HepG2 (cell line): ENCODE results near the gene GRK6. TPM values are rescaled to one million over a fixed set of nuclear protein-coding genes. Genes with fewer than 3 reads are reported as not detected.

Source experiments
- ARNT2 ChIP-seq: sonication (generic); formaldehyde crosslinking; IDR thresholded peaks from 2 replicates; pipeline ENCODE4 v1.8.0; 2022; ENCODE audit warnings: mild to moderate bottlenecking, low read depth, missing genetic modification reagents, moderate library complexity
- CAMTA2 ChIP-seq: sonication (generic); formaldehyde crosslinking; IDR thresholded peaks from 2 replicates; pipeline ENCODE4 v1.4.0; 2020; ENCODE audit warnings: mild to moderate bottlenecking, missing genetic modification reagents, borderline replicate concordance
- CENPX ChIP-seq: sonication (generic); formaldehyde crosslinking; IDR thresholded peaks from 2 replicates; pipeline ENCODE4 v1.9.0; 2021; ENCODE audit warnings: mild to moderate bottlenecking, missing genetic modification reagents, moderate library complexity
- CREB1 ChIP-seq, 2 experiments: fragments of 450-650 bp in 1 of 2; IDR thresholded peaks; 2 replicates each; pipeline ENCODE4 v1.6.1; 2016 to 2017; ENCODE audit warnings: control low read depth in 1 of 2, mild to moderate bottlenecking in 1 of 2, missing compliant biosample characterization in 1 of 2, missing genetic modification characterization in 1 of 2
- CTCF ChIP-seq: sonication (generic); formaldehyde crosslinking; IDR thresholded peaks from 2 replicates; pipeline ENCODE4 v1.5.0; 2020; ENCODE audit warnings: mild to moderate bottlenecking, missing genetic modification reagents, moderate library complexity
- FIP1L1 ChIP-seq: fragments of 200-400 bp; formaldehyde crosslinking; IDR thresholded peaks from 2 replicates; pipeline ENCODE4 v1.6.1; 2018; ENCODE audit warnings: low read depth, mild to moderate bottlenecking, low read length, moderate library complexity, borderline replicate concordance; ENCODE audit not compliant: insufficient read depth
- HOXA3 ChIP-seq: sonication (generic); formaldehyde crosslinking; IDR thresholded peaks from 2 replicates; pipeline ENCODE4 v1.5.0; 2020; ENCODE audit warnings: missing genetic modification reagents
- KDM3A ChIP-seq: IDR thresholded peaks from 2 replicates; pipeline ENCODE4 v1.6.1; 2018; ENCODE audit warnings: low read depth, missing compliant biosample characterization
- MAFF ChIP-seq: IDR thresholded peaks from 2 replicates; pipeline ENCODE4 v1.6.1; 2011; ENCODE audit warnings: low read depth, low read length, improper control_type of control experiment
- MED1 ChIP-seq: sonication (generic); formaldehyde crosslinking; IDR thresholded peaks from 2 replicates; pipeline ENCODE4 v1.4.0; 2020; ENCODE audit warnings: missing genetic modification reagents
- MTA3 ChIP-seq: sonication (generic); formaldehyde crosslinking; IDR thresholded peaks from 2 replicates; pipeline ENCODE4 v1.4.0; 2020; ENCODE audit warnings: missing genetic modification reagents
- RERE ChIP-seq: IDR thresholded peaks from 2 replicates; pipeline ENCODE4 v1.6.1; 2016; ENCODE audit warnings: low read depth, missing genetic modification reagents, missing compliant biosample characterization
- TBL1XR1 ChIP-seq: fragments of 150-350 bp; IDR thresholded peaks from 2 replicates; pipeline ENCODE4 v1.6.1; 2014; ENCODE audit warnings: borderline replicate concordance, low read length; ENCODE audit not compliant: partially characterized antibody
- ZBTB38 ChIP-seq: sonication (generic); formaldehyde crosslinking; IDR thresholded peaks from 2 replicates; pipeline ENCODE4 v1.5.1; 2020; ENCODE audit warnings: mild to moderate bottlenecking, missing genetic modification reagents
- ZC3H13 ChIP-seq: sonication (generic); formaldehyde crosslinking; IDR thresholded peaks from 2 replicates; pipeline ENCODE4 v1.8.1; 2023; ENCODE audit warnings: mild to moderate bottlenecking, missing genetic modification reagents, moderate library complexity
- ZGPAT ChIP-seq: IDR thresholded peaks from 2 replicates; pipeline ENCODE4 v1.6.1; 2016; ENCODE audit warnings: mild to moderate bottlenecking
- ZNF160 ChIP-seq: sonication (generic); formaldehyde crosslinking; IDR thresholded peaks from 2 replicates; pipeline ENCODE4 v1.8.0; 2022; ENCODE audit warnings: mild to moderate bottlenecking, inconsistent platforms, missing genetic modification reagents
- ZNF639 ChIP-seq: conservative IDR thresholded peaks from 2 replicates; pipeline ENCODE4 v1.6.1; 2018; ENCODE audit warnings: missing genetic modification reagents
- ZNF747 ChIP-seq: sonication (generic); formaldehyde crosslinking; IDR thresholded peaks from 2 replicates; pipeline ENCODE4 v1.8.1; 2023; ENCODE audit warnings: missing genetic modification reagents, mild to moderate bottlenecking, borderline replicate concordance
- polyA plus RNA-seq, 8 experiments: library from polyadenylated mRNA; depleted of rRNA in 3 of 8; stranded (reverse) in 7 of 8; unstranded in 1 of 8; fragments of >200 nt; fragmentation: Illumina TruSeq in 4 of 8; extraction: Trizol in 4 of 8; gene quantifications; 2 replicates each; pipeline versions ENCODE4 v1.2.1 to v1.2.3, GENCODE V29; 2011 to 2016; ENCODE audit warnings: low read depth in 4 of 8, missing spikeins in 1 of 8, mixed read lengths in 1 of 8; ENCODE audit not compliant: insufficient read depth in 1 of 8
- total RNA-seq, 5 experiments: library from RNA; depleted of rRNA; stranded (reverse); fragments of >200 nt; fragmentation: Illumina TruSeq; extraction: Trizol; gene quantifications; 2 replicates each; pipeline ENCODE4 v1.2.3, GENCODE V29; 2016; ENCODE audit warnings: low read depth in 1 of 5

The GRK6 gene
- total and polyA plus RNA-seq, 2 of the 13 experiments (the other 11 are each of a cell fraction or from before 2014, with no cell fraction given): 13.2 to 19.9 TPM

GRCh38 chr5:177382423-177383029 is 44.0 kb upstream of the GRK6 start (continued):
- TF ChIP-seq CAMTA2 (CRISPR knock-in tag) (no peak), FIP1L1 (no peak), ZNF747 (CRISPR knock-in tag) (no peak), MTA3 (no peak), CENPX (CRISPR knock-in tag) (no peak), ZBTB38 (CRISPR knock-in tag) (peak; percentile 85; the same call in 1 of the 2 replicates), ZNF639 (CRISPR knock-in tag) (no peak), CTCF (CRISPR knock-in tag) (peak; percentile 71), TBL1XR1 (no peak), ZGPAT (no peak), MAFF (no peak), MED1 (no peak), ZC3H13 (CRISPR knock-in tag) (no peak), ARNT2 (0 out of 2 replicates have a peak, but pooled peaks have one; percentile 32), CREB1 (IDR thresholded peaks at IDR 0.05) (no peak), CREB1 (CRISPR knock-in tag; IDR thresholded peaks at IDR 0.05) (no peak), ZNF160 (no peak), HOXA3 (CRISPR knock-in tag) (no peak), KDM3A (no peak), RERE (CRISPR knock-in tag) (no peak)
